Neural progenitor cell (in vitro differentiated cells): Measurements from ENCODE around the gene COPRS.

Experiments used
- CTCF ChIP-seq: fragments of 200-600 bp; sonication (generic); IDR thresholded peaks from 2 replicates; pipeline ENCODE4 v1.5.1; 2017; ENCODE audit warnings: antibody characterized with exemption, mild to moderate bottlenecking
- EZH2 ChIP-seq: fragments of 200-600 bp; sonication (generic); IDR thresholded peaks from 2 replicates; pipeline ENCODE4 v1.6.1; 2017; ENCODE audit warnings: antibody characterized with exemption, mild to moderate bottlenecking, moderate library complexity

GRCh38 chr17:31803494-31804213 is 55.4 kb downstream of the COPRS start:
- TF ChIP-seq CTCF: no peak
- TF ChIP-seq EZH2: no peak
